SK-N-SH (cell line): ENCODE results near the gene ADGRL3. TPM values are rescaled to one million over a fixed set of nuclear protein-coding genes. Genes with fewer than 3 reads are reported as not detected.

Source experiments
- CTCF ChIA-PET: fragments of 300-600, 350-600 bp; formaldehyde crosslinking; extraction: SDS; loops from one replicate; lab custom pipeline; 2021; lab: Yijun Ruan, JAX
- POLR2A ChIA-PET: fragments of 350-600 bp; sonication (Branson Sonifier 250); formaldehyde crosslinking; extraction: SDS; loops from one replicate; lab custom pipeline; 2020; ENCODE audit warnings: antibody characterized with exemption, inconsistent platforms; lab: Yijun Ruan, JAX
- DNase-seq: peaks from one replicate; pipeline ENCODE4 v3.0.0; 2012
- H2AFZ ChIP-seq: fragments of 200-600 bp; sonication (generic); 2 replicates; pipeline ENCODE4 v1.8.1; 2016; ENCODE audit warnings: antibody characterized with exemption, mild to moderate bottlenecking, low read depth
- H3F3A ChIP-seq: fragments of 200-600 bp; sonication (generic); replicated peaks from 2 replicates; pipeline ENCODE3; 2016; ENCODE audit warnings: antibody characterized with exemption, mild to moderate bottlenecking; ENCODE audit not compliant: insufficient read depth
- H3K27ac ChIP-seq, 2 experiments: fragments of 200-500 bp in 1 of 2; fragments of 200-600 bp in 1 of 2; sonication (Bioruptor generic) in 1 of 2; sonication (generic), shearing (Covaris generic) in 1 of 2; 2 replicates each; pipeline versions ENCODE4 v1.5.1 to v1.6.1; 2014 to 2016; ENCODE audit warnings: low read depth in 2 of 2, inconsistent platforms in 1 of 2, low read length in 1 of 2, mild to moderate bottlenecking in 1 of 2, mixed read lengths in 1 of 2
- H3K27me3 ChIP-seq: fragments of 200-600 bp; sonication (generic), shearing (Covaris generic); 2 replicates; pipeline ENCODE4 v1.6.1; 2016; ENCODE audit warnings: mixed run types; ENCODE audit not compliant: insufficient read depth
- H3K36me3 ChIP-seq, 2 experiments: fragments of 200-500 bp in 1 of 2; fragments of 200-600 bp in 1 of 2; sonication (Bioruptor generic) in 1 of 2; sonication (generic) in 1 of 2; replicated peaks in 1 of 2; 2 replicates each; pipeline versions ENCODE3 to v1.5.1; 2014 to 2016; ENCODE audit warnings: low read length in 1 of 2, mild to moderate bottlenecking in 1 of 2; ENCODE audit not compliant: insufficient read depth in 2 of 2, control insufficient read depth in 1 of 2
- H3K4me1 ChIP-seq, 2 experiments: fragments of 200-500 bp in 1 of 2; fragments of 200-600 bp in 1 of 2; sonication (Bioruptor generic) in 1 of 2; sonication (generic), shearing (Covaris generic) in 1 of 2; 2 replicates each; pipeline versions ENCODE4 v1.5.1 to v1.6.1; 2014 to 2016; ENCODE audit warnings: low read depth in 1 of 2, low read length in 1 of 2, mixed run types in 1 of 2; ENCODE audit not compliant: insufficient read depth in 2 of 2, control insufficient read depth in 1 of 2
- H3K4me2 ChIP-seq: fragments of 200-600 bp; sonication (generic), shearing (Covaris generic); 2 replicates; pipeline ENCODE4 v1.6.1; 2017; ENCODE audit warnings: mixed run types
- H3K4me3 ChIP-seq, 2 experiments: fragments of 200-500 bp in 1 of 2; fragments of 200-600 bp in 1 of 2; sonication (Bioruptor generic) in 1 of 2; sonication (generic), shearing (Covaris generic) in 1 of 2; 2 replicates each; pipeline versions ENCODE4 v1.5.1 to v1.8.1; 2014 to 2016; ENCODE audit warnings: low read depth in 2 of 2, inconsistent platforms in 1 of 2, low read length in 1 of 2, mild to moderate bottlenecking in 1 of 2, mixed read lengths in 1 of 2, moderate library complexity in 1 of 2
- H3K79me2 ChIP-seq: fragments of 200-600 bp; sonication (generic); 2 replicates; pipeline ENCODE4 v1.8.1; 2017; ENCODE audit warnings: mild to moderate bottlenecking; ENCODE audit not compliant: insufficient read depth
- H3K9ac ChIP-seq: fragments of 200-600 bp; sonication (generic); 2 replicates; pipeline ENCODE4 v1.6.1; 2017; ENCODE audit warnings: mixed run types
- H3K9me2 ChIP-seq: fragments of 200-600 bp; sonication (generic); 2 replicates; pipeline ENCODE4 v1.6.1; 2017; ENCODE audit warnings: mixed run types
- H3K9me3 ChIP-seq: fragments of 200-600 bp; sonication (generic); 2 replicates; pipeline ENCODE4 v1.6.1; 2017; ENCODE audit warnings: mixed run types, mild to moderate bottlenecking, moderate library complexity
- H4K20me1 ChIP-seq: fragments of 200-600 bp; sonication (generic); 2 replicates; pipeline ENCODE4 v1.6.1; 2017; ENCODE audit warnings: mild to moderate bottlenecking, mixed run types; ENCODE audit not compliant: insufficient read depth
- EZH2phosphoT487 ChIP-seq: fragments of 200-600 bp; sonication (generic); IDR thresholded peaks from 2 replicates; pipeline ENCODE4 v1.6.1; 2017; ENCODE audit warnings: low read depth, mixed run types, mild to moderate bottlenecking, antibody characterized with exemption, moderate library complexity, borderline replicate concordance
- JUND ChIP-seq: IDR thresholded peaks from 2 replicates; pipeline ENCODE4 v1.4.0; 2012
- MXI1 ChIP-seq: IDR thresholded peaks from 2 replicates; pipeline ENCODE4 v1.6.1; 2012; ENCODE audit warnings: mild to moderate bottlenecking, low read depth, low read length, improper control_type of control experiment
- REST ChIP-seq: IDR thresholded peaks from 2 replicates; pipeline ENCODE4 v1.6.1; 2012; ENCODE audit warnings: mild to moderate bottlenecking, low read depth, low read length, moderate library complexity
- USF2 ChIP-seq: fragments of 150-350 bp; IDR thresholded peaks from 2 replicates; pipeline ENCODE4 v1.6.1; 2017; ENCODE audit warnings: antibody characterized with exemption, low read length, low read depth, borderline replicate concordance
- WGBS: methylation state at CpG from one replicate; pipeline ENCODE4 v1.1.6; 2017; ENCODE audit warnings: low lambda C conversion rate; 5-methylcytosine and 5-hydroxymethylcytosine counted together
- polyA plus RNA-seq, 3 experiments: library from polyadenylated mRNA; depleted of rRNA; stranded (reverse); fragments of >200 nt; gene quantifications; 2 replicates each; pipeline ENCODE4 v1.2.3, GENCODE V29; 2012
- TF ChIP-seq, protein P1 (sequence below): IDR thresholded peaks from 2 replicates; pipeline ENCODE4 v1.4.0; 2012; ENCODE audit warnings: low read depth

ADGRL3 gene
- polyA plus RNA-seq, 1 of the 3 experiments (the other 2 are of a cell fraction) = 0.03 TPM

DNA sequence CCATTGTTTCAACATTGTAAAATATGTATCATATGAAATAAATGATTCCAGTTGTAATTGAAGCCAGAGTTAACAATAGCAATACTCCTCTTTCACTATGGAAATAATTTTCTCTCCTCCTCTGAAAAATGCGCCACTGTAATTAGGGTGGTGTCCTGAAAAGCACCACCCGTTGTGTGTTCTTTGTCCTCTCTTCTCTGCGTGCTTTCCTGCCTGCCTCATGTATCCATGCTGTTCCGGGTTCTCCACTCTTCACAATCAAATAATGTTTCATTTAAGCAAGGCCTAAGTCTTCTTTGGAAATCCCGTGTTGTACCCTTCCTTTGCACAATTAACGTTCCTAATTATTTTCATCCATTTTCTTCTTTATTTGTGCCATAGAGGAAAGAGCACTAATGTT is 293.3 kb downstream of the ADGRL3 start:
- POLR2A ChIA-PET = no interaction called here
- H3K36me3 ChIP-seq = no peaks in the 10 kb centered on the region
- no peaks in the 10 kb centered on the region for H3K9me3 ChIP-seq
- WGBS = 78% methylated on average over 6 of the region's 6 CpGs
- H3K4me1 ChIP-seq = no peaks in the 10 kb centered on the region
- no peaks in the 10 kb centered on the region for H3K79me2 ChIP-seq
- no peak overlapping the region for H3K27ac ChIP-seq
- H2AFZ ChIP-seq = no peak overlapping the region
- H3K4me2 ChIP-seq = no peak overlapping the region
- H3F3A ChIP-seq = no peaks in the 10 kb centered on the region
- H3K4me3 ChIP-seq = no peak overlapping the region
- no peaks in the 10 kb centered on the region for H3K9me2 ChIP-seq
- TF ChIP-seq MXI1 (no peak), REST (no peak), USF2 (no peak)
- TF ChIP-seq, all 33 proteins: peak for 0
- H3K9ac ChIP-seq = no peak overlapping the region
- no peaks in the 10 kb centered on the region for H3K27me3 ChIP-seq
- no peak for DNase-seq
- no peaks in the 10 kb centered on the region for H4K20me1 ChIP-seq
- CTCF ChIA-PET = no interaction called here

- no peaks in the 10 kb centered on the region for H3K36me3 ChIP-seq
- H3K27me3 ChIP-seq = no peaks in the 10 kb centered on the region
- POLR2A ChIA-PET = no interaction called here
- peaks cover 0 to 3% of the 10 kb centered on the region in 2 experiments; a peak in 2 of 4 replicates for H3K4me1 ChIP-seq
- CTCF ChIA-PET = interaction anchor here (0.8 to 1.0 kb wide), 2 partner anchors 18 to 291 kb away, joined by 3 to 4 read pairs; no protein-coding TSS in a partner anchor
- H3K4me2 ChIP-seq = no peak overlapping the region
- no peak overlapping the region for H3K9ac ChIP-seq
- H3K9me2 ChIP-seq = no peaks in the 10 kb centered on the region
- TF ChIP-seq EZH2phosphoT487 (no peak), JUND (no peak)
- TF ChIP-seq, protein P1, sequence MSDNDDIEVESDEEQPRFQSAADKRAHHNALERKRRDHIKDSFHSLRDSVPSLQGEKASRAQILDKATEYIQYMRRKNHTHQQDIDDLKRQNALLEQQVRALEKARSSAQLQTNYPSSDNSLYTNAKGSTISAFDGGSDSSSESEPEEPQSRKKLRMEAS = no peak
- H4K20me1 ChIP-seq = no peaks in the 10 kb centered on the region
- H3K27ac ChIP-seq = no peak overlapping the region
- H3K9me3 ChIP-seq = no peaks in the 10 kb centered on the region
- no peaks in the 10 kb centered on the region for H3F3A ChIP-seq
- H3K4me3 ChIP-seq = no peak overlapping the region
- no peaks in the 10 kb centered on the region for H3K79me2 ChIP-seq
- no peak for DNase-seq
- no peak overlapping the region for H2AFZ ChIP-seq
These were observed 300.8 kb downstream of the ADGRL3 start for GRCh38 chr4:61500883-61501282.
